Neural progenitor cell (in vitro differentiated cells): ENCODE results near the gene GALNT7.

ENCODE experiments used
- CTCF ChIP-seq: fragments of 200-600 bp; sonication (generic); IDR thresholded peaks from 2 replicates; pipeline ENCODE4 v1.5.1; 2017; ENCODE audit warnings: antibody characterized with exemption, mild to moderate bottlenecking
- EZH2 ChIP-seq: fragments of 200-600 bp; sonication (generic); IDR thresholded peaks from 2 replicates; pipeline ENCODE4 v1.6.1; 2017; ENCODE audit warnings: antibody characterized with exemption, mild to moderate bottlenecking, moderate library complexity
- EZH2phosphoT487 ChIP-seq: fragments of 200-600 bp; sonication (generic); IDR thresholded peaks from 2 replicates; pipeline ENCODE4 v1.6.1; 2017; ENCODE audit warnings: antibody characterized with exemption

DNA sequence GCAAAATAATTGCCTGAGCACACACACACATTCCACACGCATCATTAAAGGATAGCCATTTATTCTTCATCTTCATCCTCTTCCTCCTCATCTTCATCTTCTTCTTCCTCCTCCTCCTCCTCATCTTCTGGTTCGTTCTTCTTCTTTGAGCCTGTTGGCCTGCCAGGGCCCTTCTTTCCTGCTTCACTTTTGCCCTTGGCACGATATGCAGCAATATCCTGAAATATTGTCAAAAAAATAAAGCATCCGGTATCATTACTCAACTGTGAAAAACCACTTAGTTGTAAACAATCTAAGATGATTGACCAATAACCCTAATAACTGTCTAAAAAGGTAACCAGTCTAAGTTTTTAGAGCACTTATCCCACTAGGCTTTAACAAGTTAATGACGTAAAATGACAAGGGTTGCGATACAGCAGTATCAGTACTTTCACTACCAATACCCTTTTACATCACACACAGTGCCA, 163.4 kb downstream of the GALNT7 start:
- no peak for TF ChIP-seq CTCF
- no peak for TF ChIP-seq EZH2phosphoT487
- TF ChIP-seq EZH2: no peak
